Measurements from ENCODE around the gene ALOX5AP. TPM values are rescaled to one million over a fixed set of nuclear protein-coding genes. Genes with fewer than 3 reads are reported as not detected.
"Not testable (repeated sequence)": the region's sequence is repeated elsewhere in the genome, so short reads cannot be mapped to it uniquely, and the experiment has no call there.

Gene ALOX5AP
- total RNA-seq, 1 donor from 2014 or later, result 13.3 TPM

- DNase-seq, result no peak
These were observed 2.4 kb downstream of the ALOX5AP start for GRCh38 chr13:30737511-30738337.

GRCh38 chr13:30738526-30739236 is 3.3 kb downstream of the ALOX5AP start:
- no peak for DNase-seq

DNA sequence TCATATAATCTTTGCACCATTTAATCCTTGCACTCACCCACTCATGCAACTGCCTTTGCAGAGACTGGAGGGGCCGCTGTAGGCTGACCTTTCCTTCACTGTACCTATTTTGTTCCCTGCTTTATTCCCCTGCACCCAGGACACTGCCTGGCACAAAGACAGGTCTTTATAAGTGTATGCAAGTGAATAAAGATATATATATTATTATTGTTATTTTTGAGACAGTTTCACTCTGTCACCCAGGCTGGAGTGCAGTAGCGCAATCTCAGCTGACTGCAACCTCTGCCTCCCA is 3.8 kb downstream of the ALOX5AP start:
- DNase-seq, result no peak

GRCh38 chr13:30739761-30740642 is 4.7 kb downstream of the ALOX5AP start:
- no peak for DNase-seq

- DNase-seq, result no peak
These were observed 7.6 kb downstream of the ALOX5AP start for GRCh38 chr13:30742901-30743300.

- DNase-seq, result no peak
These were observed 8.1 kb downstream of the ALOX5AP start for GRCh38 chr13:30743319-30744055.

DNA sequence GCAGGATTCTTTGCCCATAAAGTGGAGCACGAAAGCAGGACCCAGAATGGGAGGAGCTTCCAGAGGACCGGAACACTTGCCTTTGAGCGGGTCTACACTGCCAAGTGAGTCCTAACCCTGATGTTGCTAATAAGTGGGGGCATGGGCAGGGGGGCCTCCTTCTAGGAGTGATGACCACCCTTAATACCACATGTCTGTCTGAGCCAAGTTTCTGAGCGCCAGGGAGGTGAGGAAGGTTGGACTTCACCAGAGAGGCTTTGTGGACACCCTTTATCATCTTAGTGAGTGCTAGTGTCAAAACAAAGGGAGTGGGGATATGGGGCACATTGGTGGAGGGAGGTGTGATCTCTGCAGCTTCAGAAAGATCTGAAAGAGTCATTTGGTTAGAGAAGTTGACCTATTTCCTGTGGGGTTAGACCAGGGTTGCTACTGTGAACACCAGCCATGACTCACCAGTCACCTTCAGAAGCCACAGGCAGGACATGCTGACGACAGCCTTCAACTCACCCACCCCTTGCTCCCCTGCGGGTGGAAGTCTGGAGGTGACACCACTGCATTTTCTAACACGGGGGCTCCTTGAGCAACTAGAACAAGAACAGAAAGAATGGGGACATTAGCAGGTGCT is 8.8 kb downstream of the ALOX5AP start:
- no peak for DNase-seq

DNA sequence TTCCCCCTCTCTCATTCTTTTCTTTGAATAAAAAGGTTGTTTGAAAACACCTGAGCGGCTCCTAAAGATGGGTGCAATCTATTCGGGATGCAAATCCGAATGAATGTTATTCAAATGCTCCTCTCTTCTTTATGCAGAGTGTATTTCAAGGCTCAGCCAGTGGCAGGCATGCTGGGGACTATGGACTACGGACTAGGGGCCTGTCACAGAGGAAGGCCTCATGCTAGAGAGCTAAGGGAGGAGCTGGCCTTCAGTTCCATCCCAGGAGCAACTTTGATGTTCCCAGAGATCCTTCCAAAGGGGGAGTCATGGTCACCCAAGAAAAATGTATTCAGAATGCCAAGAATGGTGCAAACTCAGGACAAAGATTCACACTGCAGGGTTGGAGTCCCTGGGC is 9.3 kb downstream of the ALOX5AP start:
- DNase-seq, result no peak

GRCh38 chr13:30745906-30746686 is 10.8 kb downstream of the ALOX5AP start:
- DNase-seq, result no peak

- DNase-seq, result no peak
These were observed 11.4 kb downstream of the ALOX5AP start for GRCh38 chr13:30746791-30747190.

- not testable (repeated sequence) for DNase-seq
These were observed 12.5 kb downstream of the ALOX5AP start for GRCh38 chr13:30747845-30748244.

GRCh38 chr13:30748717-30749116 is 13.4 kb downstream of the ALOX5AP start:
- DNase-seq, result no peak

- DNase-seq, result no peak
These were observed 14.7 kb downstream of the ALOX5AP start for GRCh38 chr13:30750036-30750435.

GRCh38 chr13:30751183-30751933 is 16.0 kb downstream of the ALOX5AP start:
- no peak for DNase-seq

GRCh38 chr13:30752201-30752797 is 17.0 kb downstream of the ALOX5AP start:
- DNase-seq, result no peak

GRCh38 chr13:30753030-30753616 is 17.8 kb downstream of the ALOX5AP start:
- no peak for DNase-seq

DNA sequence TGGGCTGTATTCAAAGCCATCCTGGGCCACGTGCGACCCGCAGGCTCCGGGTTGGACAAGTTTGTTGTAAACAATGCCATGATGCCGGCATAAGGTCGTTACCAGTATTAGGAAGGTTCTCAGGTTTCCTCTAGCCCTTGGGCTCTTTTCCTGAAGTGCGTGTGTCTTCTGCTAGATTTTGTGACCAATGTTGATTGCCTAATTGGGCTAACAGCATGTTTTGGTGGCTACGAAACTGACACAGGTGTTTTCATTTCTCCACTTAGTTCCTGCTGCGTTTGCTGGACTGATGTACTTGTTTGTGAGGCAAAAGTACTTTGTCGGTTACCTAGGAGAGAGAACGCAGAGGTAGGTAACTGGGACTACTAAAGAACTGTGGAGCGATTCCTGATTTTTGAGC is 20.3 kb downstream of the ALOX5AP start:
- no peak for DNase-seq

DNA sequence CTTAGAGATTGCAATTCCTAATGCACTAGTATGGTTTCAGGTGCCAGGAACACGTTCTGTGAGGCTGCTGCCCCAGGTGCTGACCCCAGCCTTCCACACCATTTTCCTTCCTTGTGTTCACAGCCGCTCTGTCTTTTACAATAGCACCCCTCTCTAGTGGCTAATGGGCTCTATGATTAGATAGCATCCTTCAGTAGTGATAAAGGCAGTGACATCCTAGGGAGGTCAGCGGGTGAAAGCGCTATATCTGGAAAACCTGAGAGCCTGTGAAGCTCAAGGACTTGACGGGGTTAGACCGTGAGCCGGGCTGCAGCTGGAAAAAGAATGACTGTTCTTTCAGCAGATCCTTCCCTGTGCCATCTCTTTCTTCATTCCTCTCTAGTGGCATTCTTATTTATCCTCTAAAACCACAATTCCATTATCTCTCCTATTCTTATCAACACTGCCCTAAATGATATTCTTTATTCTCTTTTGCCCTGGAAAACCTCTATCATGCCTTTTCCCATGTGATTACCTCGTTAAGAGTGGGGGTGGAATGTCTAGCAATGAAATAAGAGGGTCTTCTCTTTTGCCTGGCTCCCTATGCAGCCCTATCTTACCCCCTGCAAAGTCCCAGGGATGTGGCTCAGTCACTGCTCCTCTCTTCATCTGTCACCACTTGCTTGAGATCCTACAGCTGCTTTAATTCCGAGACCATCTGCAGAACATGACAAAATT is 21.8 kb downstream of the ALOX5AP start:
- no peak for DNase-seq

GRCh38 chr13:30759748-30760147 is 24.4 kb downstream of the ALOX5AP start:
- no peak for DNase-seq
